Spinal cord (tissue), 10 donors: Measurements from ENCODE around the gene OST4. TPM values are rescaled to one million over a fixed set of nuclear protein-coding genes. Genes with fewer than 3 reads are reported as not detected.
"Not testable (repeated sequence)": the region's sequence is repeated elsewhere in the genome, so short reads cannot be mapped to it uniquely, and the experiment has no call there.

Experiments
- DNase-seq, 6 donors: peaks; one replicate each; pipeline versions ENCODE4 v3.0.0 to v3.0.0-alpha.2; 2013 to 2015; ENCODE audit warnings: low spot score in 6 of 6, low read depth in 4 of 6
- H3K27ac ChIP-seq: one replicate; pipeline ENCODE4 v1.5.1; 2013; ENCODE audit warnings: low read depth, low read length, control low read depth
- H3K27me3 ChIP-seq: one replicate; pipeline ENCODE4 v1.6.1; 2013; ENCODE audit warnings: low read length; ENCODE audit not compliant: control insufficient read depth, insufficient read depth
- H3K36me3 ChIP-seq: one replicate; pipeline ENCODE4 v1.6.1; 2013; ENCODE audit warnings: low read length; ENCODE audit not compliant: control insufficient read depth, insufficient read depth
- H3K4me1 ChIP-seq: one replicate; pipeline ENCODE4 v1.6.1; 2013; ENCODE audit warnings: low read length; ENCODE audit not compliant: control insufficient read depth, insufficient read depth
- H3K4me3 ChIP-seq: one replicate; pipeline ENCODE4 v1.5.1; 2013; ENCODE audit warnings: low read depth, low read length, control low read depth
- H3K9me3 ChIP-seq: one replicate; pipeline ENCODE4 v1.6.1; 2013; ENCODE audit warnings: low read length; ENCODE audit not compliant: control insufficient read depth, insufficient read depth
- WGBS: methylation state at CpG from one replicate; pipeline ENCODE4 v1.1.5; 2013; ENCODE audit warnings: missing lambda C conversion rate; ENCODE audit not compliant: insufficient coverage; 5-methylcytosine and 5-hydroxymethylcytosine counted together
- long read RNA-seq, 4 donors: transcript quantifications; one replicate each; lab custom pipeline, GENCODE V29; 2026
- polyA plus RNA-seq, 2 donors: library from polyadenylated mRNA; unstranded; fragments of 120-200 nt; gene quantifications; one replicate each; pipeline ENCODE4 v1.2.1, GENCODE V29; 2013; ENCODE audit not compliant: insufficient read length in 2 of 2
- total RNA-seq, 2 donors: library from RNA; depleted of rRNA in 1 of 2; stranded (reverse); fragments of 120-200 nt in 1 of 2; fragments of >200 nt in 1 of 2; gene quantifications; one replicate each; pipeline versions ENCODE4 v1.2.3 to v1.2.4, GENCODE V29; 2013 to 2014
- donor health status: healthy.

Gene OST4
- total RNA-seq: 100 to 1,000 TPM; 191 to 454 TPM
- polyA plus RNA-seq: 100 to 1,000 TPM; 208 to 225 TPM
- long read RNA-seq, donor 1, transcript OST4-201 (2 exons, 559 nt): minor isoform, 62 of 340 reads
- long read RNA-seq, donor 1, transcript OST4-203 (3 exons, 561 nt): major isoform, 273 of 340 reads
- long read RNA-seq, donor 1, partial matches to known transcripts: 5 of 340 reads
- long read RNA-seq, donor 1, other reads (novel, unspliced or antisense): 0 of 340 reads
- long read RNA-seq, donor 2, transcript OST4-203 (3 exons, 561 nt): major isoform, 131 of 140 reads
- long read RNA-seq, donor 2, transcript OST4-201 (2 exons, 559 nt): minor isoform, 9 of 140 reads
- long read RNA-seq, donor 2, partial matches to known transcripts: 0 of 140 reads
- long read RNA-seq, donor 2, other reads (novel, unspliced or antisense): 0 of 140 reads
- long read RNA-seq, donor 3, transcript OST4-201 (2 exons, 559 nt): minor isoform, 23 of 171 reads
- long read RNA-seq, donor 3, transcript OST4-203 (3 exons, 561 nt): major isoform, 148 of 171 reads
- long read RNA-seq, donor 3, partial matches to known transcripts: 0 of 171 reads
- long read RNA-seq, donor 3, other reads (novel, unspliced or antisense): 0 of 171 reads
- long read RNA-seq, donor 4, transcript OST4-201 (2 exons, 559 nt): minor isoform, 123 of 579 reads
- long read RNA-seq, donor 4, transcript OST4-203 (3 exons, 561 nt): major isoform, 451 of 579 reads
- long read RNA-seq, donor 4, partial matches to known transcripts: 0 of 579 reads
- long read RNA-seq, donor 4, other reads (novel, unspliced or antisense): 5 of 579 reads

DNA sequence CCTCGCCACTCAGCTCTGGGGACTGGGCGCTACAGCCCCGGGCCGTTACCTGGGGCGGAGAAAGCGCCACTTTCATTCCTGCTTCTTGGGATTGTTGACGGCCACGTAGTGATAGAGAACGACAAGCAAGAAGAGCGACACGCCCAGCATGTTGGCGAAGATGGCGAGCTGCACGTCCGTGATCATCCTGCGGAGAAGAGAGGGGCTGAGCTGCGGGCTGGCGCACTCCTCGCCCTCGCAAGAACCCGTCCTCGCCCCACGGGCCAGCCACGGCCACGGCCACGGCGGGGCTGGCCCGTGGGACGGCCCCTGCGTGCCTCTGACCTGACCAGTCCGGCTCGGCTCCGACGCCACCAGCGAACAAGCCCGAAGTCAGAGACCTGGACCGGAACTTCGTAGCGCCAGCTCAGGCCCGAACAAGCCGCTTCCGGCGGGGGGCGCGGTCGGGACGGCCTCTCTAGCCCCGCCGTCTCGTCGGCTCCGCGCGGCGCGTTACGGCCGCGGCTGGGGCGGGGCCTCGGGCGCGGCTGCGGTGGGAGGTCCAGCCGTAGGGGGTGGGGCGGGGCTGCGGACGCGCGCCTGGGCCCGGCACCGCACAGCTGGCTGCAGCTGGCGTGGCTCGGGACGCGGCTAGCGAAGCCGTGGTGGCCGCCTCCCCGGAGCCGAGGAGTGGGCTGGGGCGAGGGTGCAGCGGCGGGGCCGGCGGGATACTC lies at the start of gene OST4:
Gene OST4, minus strand, starts transcription at position 378 of the 713 bp plus-strand sequence.
- peaks cover 32% of the 10 kb centered on the region for H3K36me3 ChIP-seq
- no peaks in the 10 kb centered on the region for H3K27me3 ChIP-seq
- DNase-seq: peak in 5 of 6 donors; percentile 87 to 98 (median 91)
- peak within 1 kb of the TSS; percentile 89 for H3K4me3 ChIP-seq
- peaks cover 28% of the 10 kb centered on the region for H3K4me1 ChIP-seq
- no peaks in the 10 kb centered on the region for H3K9me3 ChIP-seq
- peak within 1 kb of the TSS; percentile 96 for H3K27ac ChIP-seq
- under 1% methylated on average over 84 of the region's 86 CpGs for WGBS

DNA sequence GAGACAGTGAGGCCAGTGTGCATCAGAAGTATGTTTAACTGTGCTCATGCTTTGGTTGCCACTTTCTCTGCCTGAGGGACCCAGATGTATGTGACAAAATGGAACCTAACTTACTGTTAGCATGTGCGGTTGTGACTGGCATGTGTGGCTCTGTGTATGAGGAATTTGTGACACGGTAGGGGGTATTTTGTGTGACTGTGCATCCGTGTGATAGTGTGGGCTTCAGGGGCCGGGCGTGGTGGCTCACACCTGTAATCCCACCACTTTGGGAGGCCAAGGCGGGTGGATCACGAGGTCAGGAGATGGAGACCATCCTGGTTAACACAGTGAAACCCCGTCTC lies 47.8 kb upstream of the OST4 start:
- not testable (repeated sequence) for H3K27ac ChIP-seq, H3K9me3 ChIP-seq, DNase-seq, H3K36me3 ChIP-seq, H3K27me3 ChIP-seq
- 84% methylated on average over 6 of the region's 8 CpGs for WGBS
- peaks cover 25% of the 10 kb centered on the region for H3K4me1 ChIP-seq
- peak overlapping the region; percentile 14 for H3K4me3 ChIP-seq

DNA sequence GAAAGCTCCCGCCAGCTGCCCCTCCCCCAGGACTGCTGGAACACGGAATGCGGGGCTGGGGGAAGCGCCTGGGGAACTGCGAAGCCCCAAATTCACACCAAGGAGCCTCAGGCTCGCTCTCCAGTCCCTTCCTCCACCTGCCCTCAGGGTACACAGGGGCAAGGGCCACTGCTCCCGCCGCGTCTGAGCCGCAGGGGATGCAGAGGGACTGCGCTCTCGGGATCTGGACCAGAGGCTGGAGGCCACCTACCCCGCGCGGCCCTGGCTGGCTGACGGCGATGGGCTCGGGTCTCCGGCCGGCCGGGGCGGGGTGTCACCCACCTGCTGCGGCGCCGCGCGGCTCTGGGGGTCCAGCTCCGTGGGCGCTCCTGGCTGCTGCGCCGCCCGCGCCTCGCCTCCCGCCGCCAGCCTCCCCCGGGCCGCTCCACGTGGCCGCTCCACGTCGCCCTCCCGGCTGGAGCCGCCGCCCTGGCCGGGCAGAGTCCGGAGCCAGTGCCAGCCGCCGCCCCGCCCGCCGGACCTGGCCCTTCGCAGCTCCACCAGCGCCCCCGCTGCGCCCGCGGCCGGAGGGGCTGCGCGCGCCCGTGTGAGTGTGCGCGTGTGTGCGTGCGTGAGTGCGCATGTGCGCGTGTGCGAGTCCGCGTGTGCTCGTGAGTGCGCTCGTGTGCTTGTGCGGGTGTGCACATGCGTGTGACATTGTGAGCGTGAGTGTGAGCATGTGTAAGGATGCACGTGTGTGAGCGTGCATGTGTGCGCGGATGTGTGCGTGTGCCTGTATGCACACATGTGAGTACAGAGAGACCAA lies 47.3 kb upstream of the OST4 start, which contains the start of gene CGREF1:
Gene CGREF1, minus strand, starts transcription at position 604 of the 805 bp plus-strand sequence. CDS start 14,762 bp downstream, outside the sequence.
- Histone ChIP-seq H3K27me3 (peaks cover 9% of the 10 kb centered on the region), H3K4me1 (peaks cover 21% of the 10 kb centered on the region), H3K27ac (no peak within 1 kb of the TSS), H3K4me3 (peak within 1 kb of the TSS; percentile 47), H3K36me3 (peaks cover 2% of the 10 kb centered on the region), H3K9me3 (no peaks in the 10 kb centered on the region)
- DNase-seq: peak in 3 of 6 donors; percentile 51 to 89 (median 80)
- 4% methylated on average over 84 of the region's 84 CpGs for WGBS

DNA sequence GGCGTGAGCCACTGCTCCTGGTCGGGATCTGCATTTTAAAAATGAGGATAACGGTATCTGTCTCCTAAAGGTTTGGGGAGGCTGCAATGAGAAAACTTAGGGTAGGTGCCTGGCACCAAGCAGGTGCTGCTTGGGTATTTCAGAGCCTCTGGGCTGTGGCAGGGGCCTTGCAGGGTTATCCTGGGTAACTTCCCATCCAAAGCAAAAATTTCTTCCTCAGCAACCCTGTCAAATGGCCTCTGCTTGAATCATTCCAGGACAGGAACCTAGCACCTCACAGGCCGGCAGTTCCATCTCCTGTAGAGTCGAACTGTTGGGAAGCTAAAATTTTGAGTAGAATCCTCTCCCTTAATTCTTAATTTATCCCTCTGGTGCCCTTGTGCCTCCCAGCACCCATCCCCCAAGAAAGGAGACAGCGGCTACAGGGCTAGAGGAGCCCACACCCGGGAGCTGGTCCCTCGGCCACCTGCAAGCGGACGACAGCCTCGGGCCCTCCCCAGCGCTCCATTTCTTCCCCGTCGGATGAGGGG lies 46.6 kb upstream of the OST4 start:
- WGBS: 19% methylated on average over 12 of the region's 14 CpGs
- peak overlapping the region; percentile 47 for H3K4me3 ChIP-seq
- no peak overlapping the region for H3K27ac ChIP-seq
- no peaks in the 10 kb centered on the region for H3K9me3 ChIP-seq
- H3K36me3 ChIP-seq: peaks cover 2% of the 10 kb centered on the region
- DNase-seq: peak in 1 of 6 donors; percentile 52
- peaks cover 9% of the 10 kb centered on the region for H3K27me3 ChIP-seq
- peaks cover 15% of the 10 kb centered on the region for H3K4me1 ChIP-seq

DNA sequence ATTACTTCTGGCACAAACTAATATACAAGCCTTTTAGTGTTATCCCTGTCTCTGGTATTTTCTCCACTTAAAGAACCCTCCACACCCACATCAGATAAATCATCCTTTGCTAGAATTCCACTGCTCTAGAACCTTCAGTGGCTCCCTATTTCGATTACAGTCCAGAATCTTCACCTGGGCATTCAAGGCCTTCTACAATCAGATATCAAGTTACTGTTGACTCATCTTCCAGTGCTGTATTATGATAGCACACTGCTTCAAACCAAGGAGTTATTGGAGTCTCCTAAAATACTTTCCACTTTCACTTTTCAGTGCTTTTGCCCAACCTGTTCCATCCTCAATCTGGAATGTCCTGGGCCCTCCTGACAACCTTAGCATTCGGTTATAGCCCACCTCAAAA lies 44.1 kb upstream of the OST4 start:
- H3K4me1 ChIP-seq: peaks cover 10% of the 10 kb centered on the region
- WGBS: 75% methylated on average over 2 of the region's 2 CpGs
- DNase-seq: no peak
- H3K36me3 ChIP-seq: peaks cover 5% of the 10 kb centered on the region
- H3K27ac ChIP-seq: no peak overlapping the region
- no peak overlapping the region for H3K4me3 ChIP-seq
- H3K9me3 ChIP-seq: no peaks in the 10 kb centered on the region
- H3K27me3 ChIP-seq: peaks cover 9% of the 10 kb centered on the region

DNA sequence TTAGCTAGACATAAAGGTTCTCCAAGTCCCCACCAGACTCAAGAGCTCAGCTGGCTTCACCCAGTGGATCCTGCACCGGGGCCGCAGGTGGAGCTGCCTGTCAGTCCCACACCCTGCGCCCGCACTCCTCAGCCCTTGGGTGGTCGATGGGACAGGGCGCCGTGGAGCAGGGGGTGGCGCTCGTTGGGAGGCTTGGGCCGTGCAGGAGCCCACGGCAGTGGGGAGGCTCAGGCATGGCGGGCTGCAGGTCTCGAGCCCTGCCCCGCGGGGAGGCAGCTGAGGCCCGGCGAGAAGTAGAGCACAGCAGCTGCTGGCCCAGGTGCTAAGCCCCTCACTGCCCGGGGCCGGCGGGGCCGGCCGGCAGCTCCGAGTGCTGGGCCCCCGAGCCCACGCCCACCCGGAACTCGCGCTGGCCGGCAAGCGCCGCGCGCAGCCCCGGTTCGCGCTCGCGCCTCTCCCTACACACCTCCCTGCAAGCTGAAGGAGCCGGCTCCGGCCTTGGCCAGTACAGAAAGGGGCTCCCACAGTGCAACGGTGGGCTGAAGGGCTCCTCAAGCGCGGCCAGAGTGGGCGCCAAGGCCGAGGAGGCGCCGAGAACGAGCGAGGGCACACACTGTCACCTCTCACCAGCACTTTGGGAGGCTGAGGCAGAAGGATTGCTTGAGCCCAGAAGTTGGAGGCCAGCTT lies 40.1 kb upstream of the OST4 start:
- H3K4me3 ChIP-seq, H3K27me3 ChIP-seq, H3K27ac ChIP-seq, H3K36me3 ChIP-seq, DNase-seq, H3K4me1 ChIP-seq, H3K9me3 ChIP-seq: not testable (repeated sequence)
- WGBS: 92% methylated on average over 49 of the region's 49 CpGs

DNA sequence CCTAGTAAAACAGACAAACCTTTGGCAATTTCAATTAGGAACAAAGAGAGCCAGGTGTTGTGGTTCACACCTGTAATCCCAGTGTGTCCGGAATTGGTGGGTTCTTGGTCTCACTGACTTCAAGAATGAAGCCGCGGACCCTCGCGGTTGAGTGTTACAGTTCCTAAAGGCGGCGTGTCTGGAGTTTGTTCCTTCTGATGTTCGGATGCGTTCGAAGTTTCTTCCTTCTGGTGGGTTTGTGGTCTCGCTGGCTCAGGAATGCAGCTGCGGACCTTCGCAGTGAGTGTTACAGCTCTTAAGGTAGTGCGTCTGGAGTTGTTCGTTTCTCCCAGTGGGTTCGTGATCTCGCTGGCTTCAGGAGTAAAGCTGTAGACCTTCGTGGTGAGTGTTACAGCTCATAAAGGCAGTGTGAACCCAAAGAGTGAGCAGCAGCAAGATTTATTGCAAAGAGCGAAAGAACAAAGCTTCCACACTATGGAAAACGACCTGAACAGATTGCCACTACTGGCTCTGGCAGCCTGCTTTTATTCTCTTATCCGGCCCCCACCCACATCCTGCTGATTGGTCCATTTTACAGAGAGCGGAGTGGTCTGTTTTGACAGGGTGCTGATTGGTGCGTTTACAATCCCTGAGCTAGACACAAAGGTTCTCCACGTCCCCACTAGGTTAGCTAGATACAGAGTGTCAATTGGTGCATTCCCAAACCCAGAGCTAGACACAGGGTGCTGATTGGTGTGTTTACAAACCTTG lies 39.3 kb upstream of the OST4 start:
- not testable (repeated sequence) for H3K27me3 ChIP-seq, H3K27ac ChIP-seq, H3K9me3 ChIP-seq, H3K36me3 ChIP-seq, H3K4me3 ChIP-seq, DNase-seq, H3K4me1 ChIP-seq
- 82% methylated on average over 17 of the region's 24 CpGs for WGBS

DNA sequence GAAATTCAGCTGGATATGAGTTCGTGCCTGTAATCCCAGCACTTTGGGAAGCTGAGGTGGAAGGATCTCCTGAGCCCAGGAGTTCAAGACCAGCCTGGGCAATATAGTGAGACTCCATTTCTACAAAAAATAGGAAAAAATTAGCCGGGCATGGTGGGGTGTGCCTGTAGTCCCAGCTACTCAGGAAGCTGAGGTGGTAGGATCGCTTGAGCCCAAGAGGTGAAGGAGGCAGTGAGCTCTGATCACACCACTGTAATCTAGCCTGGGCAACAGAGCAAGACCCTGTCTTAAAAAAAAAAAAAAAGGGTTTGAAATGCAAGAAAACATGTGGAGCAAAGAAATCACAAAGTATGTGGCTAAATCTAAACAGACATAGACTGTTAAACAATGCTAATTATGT lies 37.6 kb upstream of the OST4 start:
- Histone ChIP-seq H3K9me3 (no peaks in the 10 kb centered on the region), H3K27ac (no peak overlapping the region), H3K4me3 (no peak overlapping the region), H3K36me3 (peaks cover 10% of the 10 kb centered on the region), H3K27me3 (no peaks in the 10 kb centered on the region), H3K4me1 (no peaks in the 10 kb centered on the region)
- WGBS: 100% methylated on average over 2 of the region's 3 CpGs
- DNase-seq: no peak
